Activated CD4-positive, alpha-beta memory T cell treated with anti-CD3 and anti-CD28 coated beads, Interleukin-2, amount 10 ng/mL, durations not matched to agents 7 days and 5 days (primary cell): ENCODE measurements around the gene DNAJC27. TPM values are rescaled to one million over a fixed set of nuclear protein-coding genes. Genes with fewer than 3 reads are reported as not detected.

Source experiments
- CTCF ChIA-PET: fragments of 350-600 bp; sonication (Branson Sonifier 250); formaldehyde crosslinking; loops from one replicate; lab custom pipeline; 2021; ENCODE audit warnings: antibody characterized with exemption, inconsistent platforms; lab: Charles Lee
- POLR2A ChIA-PET: fragments of 350-600 bp; sonication (Branson Sonifier 250); formaldehyde crosslinking; loops from one replicate; lab custom pipeline; 2021; ENCODE audit warnings: antibody characterized with exemption; lab: Charles Lee
- DNase-seq: peaks from one replicate; pipeline ENCODE4 v3.0.0-alpha.2; 2020
- H3K27ac Mint-ChIP-seq: one replicate; pipeline ENCODE4 v1.8.0; 2021; ENCODE audit warnings: mild to moderate bottlenecking, mixed read lengths
- H3K27me3 Mint-ChIP-seq: one replicate; pipeline ENCODE4 v1.8.0; 2021; ENCODE audit warnings: mixed read lengths
- H3K36me3 Mint-ChIP-seq: one replicate; pipeline ENCODE4 v1.8.0; 2021; ENCODE audit warnings: low read depth, mixed read lengths
- H3K4me1 Mint-ChIP-seq: one replicate; pipeline ENCODE4 v1.8.0; 2021; ENCODE audit warnings: mixed read lengths
- H3K4me3 Mint-ChIP-seq: one replicate; pipeline ENCODE4 v1.8.0; 2021; ENCODE audit warnings: mild to moderate bottlenecking, mixed read lengths
- H3K9me3 Mint-ChIP-seq: one replicate; pipeline ENCODE4 v1.8.0; 2021; ENCODE audit warnings: mixed read lengths
- total RNA-seq, 2 experiments: library from RNA; stranded (reverse); gene quantifications; one replicate each; pipeline ENCODE4 v1.2.3, GENCODE V29; 2021

DNAJC27 gene
- total RNA-seq, 2 experiments from 2014 or later, result 7.6 to 8.1 TPM

GRCh38 chr2:24959761-24960160 lies 12.0 kb downstream of the DNAJC27 start:
- ChIA-PET CTCF (interaction anchor here (1.0 kb wide), 1 partner anchor 16 kb away, joined by 3 read pairs; no protein-coding TSS in a partner anchor), POLR2A (interaction anchor here (0.6 kb wide), 1 partner anchor 16 kb away, joined by 3 read pairs; no protein-coding TSS in a partner anchor)
- H3K36me3 Mint-ChIP-seq, result peaks cover 79% of the 10 kb centered on the region
- no peak overlapping the region for H3K4me3 Mint-ChIP-seq
- H3K4me1 Mint-ChIP-seq, result peaks cover 2% of the 10 kb centered on the region
- no peak for DNase-seq
- H3K27me3 Mint-ChIP-seq, result no peaks in the 10 kb centered on the region
- H3K9me3 Mint-ChIP-seq, result peaks cover 3% of the 10 kb centered on the region
- H3K27ac Mint-ChIP-seq, result no peak overlapping the region

- H3K27me3 Mint-ChIP-seq, result no peaks in the 10 kb centered on the region
- CTCF ChIA-PET, result no interaction called here
- H3K4me1 Mint-ChIP-seq, result peaks cover 2% of the 10 kb centered on the region
- no peak overlapping the region for H3K4me3 Mint-ChIP-seq
- H3K9me3 Mint-ChIP-seq, result peaks cover 3% of the 10 kb centered on the region
- no peak overlapping the region for H3K27ac Mint-ChIP-seq
- POLR2A ChIA-PET, result no interaction called here
- H3K36me3 Mint-ChIP-seq, result peaks cover 84% of the 10 kb centered on the region
- no peak for DNase-seq
Observed at GRCh38 chr2:24958411-24958935, 13.3 kb downstream of the DNAJC27 start.

- H3K27me3 Mint-ChIP-seq, result no peaks in the 10 kb centered on the region
- no peak for DNase-seq
- ChIA-PET CTCF (no interaction called here), POLR2A (no interaction called here)
- peaks cover 3% of the 10 kb centered on the region for H3K9me3 Mint-ChIP-seq
- no peak overlapping the region for H3K4me3 Mint-ChIP-seq
- no peak overlapping the region for H3K27ac Mint-ChIP-seq
- peaks cover 2% of the 10 kb centered on the region for H3K4me1 Mint-ChIP-seq
- H3K36me3 Mint-ChIP-seq, result peaks cover 82% of the 10 kb centered on the region
Observed at GRCh38 chr2:24957976-24958375, 13.8 kb downstream of the DNAJC27 start.

GRCh38 chr2:24957221-24957620 lies 14.5 kb downstream of the DNAJC27 start:
- no peaks in the 10 kb centered on the region for H3K27me3 Mint-ChIP-seq
- peaks cover 3% of the 10 kb centered on the region for H3K9me3 Mint-ChIP-seq
- ChIA-PET CTCF (interaction anchor here (0.9 kb wide), 1 partner anchor 18 kb away, joined by 3 read pairs; no protein-coding TSS in a partner anchor), POLR2A (interaction anchor here (1.0 kb wide), 1 partner anchor 14 kb away, joined by 3 read pairs; no protein-coding TSS in a partner anchor)
- peaks cover 2% of the 10 kb centered on the region for H3K4me1 Mint-ChIP-seq
- no peak overlapping the region for H3K27ac Mint-ChIP-seq
- no peak for DNase-seq
- no peak overlapping the region for H3K4me3 Mint-ChIP-seq
- H3K36me3 Mint-ChIP-seq, result peaks cover 79% of the 10 kb centered on the region

GRCh38 chr2:24955921-24956320 lies 15.8 kb downstream of the DNAJC27 start:
- H3K27me3 Mint-ChIP-seq, result no peaks in the 10 kb centered on the region
- peaks cover 3% of the 10 kb centered on the region for H3K9me3 Mint-ChIP-seq
- H3K36me3 Mint-ChIP-seq, result peaks cover 77% of the 10 kb centered on the region
- H3K4me1 Mint-ChIP-seq, result peaks cover 2% of the 10 kb centered on the region
- no peak overlapping the region for H3K27ac Mint-ChIP-seq
- H3K4me3 Mint-ChIP-seq, result no peak overlapping the region
- DNase-seq, result no peak
- ChIA-PET CTCF (no interaction called here), POLR2A (no interaction called here)

- no peak for DNase-seq
- H3K4me1 Mint-ChIP-seq, result peaks cover 2% of the 10 kb centered on the region
- no peaks in the 10 kb centered on the region for H3K27me3 Mint-ChIP-seq
- peaks cover 3% of the 10 kb centered on the region for H3K9me3 Mint-ChIP-seq
- H3K27ac Mint-ChIP-seq, result no peak overlapping the region
- CTCF ChIA-PET, result no interaction called here
- POLR2A ChIA-PET, result no interaction called here
- H3K36me3 Mint-ChIP-seq, result peaks cover 74% of the 10 kb centered on the region
- no peak overlapping the region for H3K4me3 Mint-ChIP-seq
Observed at GRCh38 chr2:24955232-24955631, 16.5 kb downstream of the DNAJC27 start.

- no peaks in the 10 kb centered on the region for H3K4me1 Mint-ChIP-seq
- POLR2A ChIA-PET, result no interaction called here
- H3K27ac Mint-ChIP-seq, result no peak overlapping the region
- H3K27me3 Mint-ChIP-seq, result no peaks in the 10 kb centered on the region
- H3K9me3 Mint-ChIP-seq, result no peaks in the 10 kb centered on the region
- no peak overlapping the region for H3K4me3 Mint-ChIP-seq
- no peak for DNase-seq
- H3K36me3 Mint-ChIP-seq, result peaks cover 44% of the 10 kb centered on the region
- CTCF ChIA-PET, result no interaction called here
Observed at GRCh38 chr2:24950102-24950501, 21.7 kb downstream of the DNAJC27 start.

- no peak overlapping the region for H3K27ac Mint-ChIP-seq
- DNase-seq, result no peak
- no peaks in the 10 kb centered on the region for H3K9me3 Mint-ChIP-seq
- H3K27me3 Mint-ChIP-seq, result no peaks in the 10 kb centered on the region
- ChIA-PET CTCF (interaction anchor here (0.5 to 1.1 kb wide), 2 partner anchors 121 to 224 kb away, joined by 3 to 4 read pairs; no protein-coding TSS in a partner anchor), POLR2A (no interaction called here)
- no peak overlapping the region for H3K4me3 Mint-ChIP-seq
- H3K4me1 Mint-ChIP-seq, result no peaks in the 10 kb centered on the region
- peaks cover 30% of the 10 kb centered on the region for H3K36me3 Mint-ChIP-seq
Observed at GRCh38 chr2:24948506-24948905, 23.2 kb downstream of the DNAJC27 start.

- Mint-ChIP-seq H3K9me3 (no peaks in the 10 kb centered on the region), H3K27ac (no peak overlapping the region), H3K4me3 (no peak overlapping the region), H3K36me3 (peaks cover 28% of the 10 kb centered on the region), H3K4me1 (no peaks in the 10 kb centered on the region), H3K27me3 (no peaks in the 10 kb centered on the region)
- POLR2A ChIA-PET, result no interaction called here
- no peak for DNase-seq
- CTCF ChIA-PET, result interaction anchor here (1.1 kb wide), 1 partner anchor 120 kb away, joined by 4 read pairs; no protein-coding TSS in a partner anchor
Observed at GRCh38 chr2:24947561-24948157, 24.1 kb downstream of the DNAJC27 start.

- Mint-ChIP-seq H3K36me3 (peaks cover 20% of the 10 kb centered on the region), H3K27me3 (no peaks in the 10 kb centered on the region), H3K27ac (no peak overlapping the region), H3K4me3 (no peak overlapping the region), H3K9me3 (no peaks in the 10 kb centered on the region), H3K4me1 (no peaks in the 10 kb centered on the region)
- POLR2A ChIA-PET, result no interaction called here
- DNase-seq, result no peak
- CTCF ChIA-PET, result no interaction called here
Observed at GRCh38 chr2:24945907-24946306, 25.8 kb downstream of the DNAJC27 start.

GRCh38 chr2:24943427-24944053 lies 28.2 kb downstream of the DNAJC27 start:
- no peaks in the 10 kb centered on the region for H3K9me3 Mint-ChIP-seq
- peaks cover 16% of the 10 kb centered on the region for H3K36me3 Mint-ChIP-seq
- no peak overlapping the region for H3K4me3 Mint-ChIP-seq
- no peaks in the 10 kb centered on the region for H3K4me1 Mint-ChIP-seq
- CTCF ChIA-PET, result interaction anchor here (1.2 kb wide), 1 partner anchor 55 kb away, joined by 3 read pairs; no protein-coding TSS in a partner anchor
- H3K27me3 Mint-ChIP-seq, result no peaks in the 10 kb centered on the region
- no peak for DNase-seq
- POLR2A ChIA-PET, result interaction anchor here (0.7 to 1.1 kb wide), 2 partner anchors 16 to 25 kb away, joined by 3 read pairs; no protein-coding TSS in a partner anchor
- no peak overlapping the region for H3K27ac Mint-ChIP-seq

- ChIA-PET POLR2A (no interaction called here), CTCF (interaction anchor here (1.3 kb wide), 1 partner anchor 258 kb away, joined by 3 read pairs; no protein-coding TSS in a partner anchor)
- Mint-ChIP-seq H3K27ac (no peak overlapping the region), H3K4me1 (no peaks in the 10 kb centered on the region), H3K4me3 (no peak overlapping the region), H3K9me3 (no peaks in the 10 kb centered on the region), H3K36me3 (peaks cover 2% of the 10 kb centered on the region), H3K27me3 (no peaks in the 10 kb centered on the region)
- DNase-seq, result no peak
Observed at GRCh38 chr2:24939353-24939752, 32.4 kb downstream of the DNAJC27 start.

GRCh38 chr2:24937236-24937635 lies 34.5 kb downstream of the DNAJC27 start:
- no peak overlapping the region for H3K4me3 Mint-ChIP-seq
- H3K36me3 Mint-ChIP-seq, result no peaks in the 10 kb centered on the region
- peaks cover 3% of the 10 kb centered on the region for H3K27me3 Mint-ChIP-seq
- CTCF ChIA-PET, result no interaction called here
- no peak overlapping the region for H3K27ac Mint-ChIP-seq
- no peaks in the 10 kb centered on the region for H3K4me1 Mint-ChIP-seq
- POLR2A ChIA-PET, result no interaction called here
- no peaks in the 10 kb centered on the region for H3K9me3 Mint-ChIP-seq
- DNase-seq, result no peak
